ENCODE measurements around the gene KTI12.
"Not testable (repeated sequence)": the region's sequence is repeated elsewhere in the genome, so short reads cannot be mapped to it uniquely, and the experiment has no call there.

KTI12 gene

GRCh38 chr1:52033190-52034049 lies at the start of gene KTI12:
KTI12 (minus strand) TSS chr1:52033810; CDS start chr1:52033761, 49 bp downstream.
- H3K4me3 ChIP-seq (ENCODE audit: low read depth, low read length), result peak within 1 kb of the TSS; percentile 55
- in situ Hi-C loops (cut with HindIII; ENCODE audit: low sequenced_read_pairs), result no loop called here
- TF ChIP-seq CTCF (IDR thresholded peaks at IDR 0.05; ENCODE audit: low read depth, low read length, missing control alignments), result no peak
- DNase-seq (ENCODE audit: low read depth), result peak; percentile 77

- in situ Hi-C loops (cut with HindIII; ENCODE audit: low sequenced_read_pairs), result no loop called here
- DNase-seq (ENCODE audit: low read depth), result no peak
Measured at GRCh38 chr1:52080014-52080415, 46.4 kb upstream of the KTI12 start.

GRCh38 chr1:52077277-52077676 lies 43.7 kb upstream of the KTI12 start:
- in situ Hi-C loops (cut with HindIII; ENCODE audit: low sequenced_read_pairs); DNase-seq (ENCODE audit: low read depth); H3K4me3 ChIP-seq (ENCODE audit: low read depth, low read length): not testable (repeated sequence)

More at GRCh38 chr1:52080014-52080415, 46.4 kb upstream of the KTI12 start:
- no peak overlapping the region for H3K4me3 ChIP-seq (ENCODE audit: low read depth, low read length)
- no peak for TF ChIP-seq CTCF (IDR thresholded peaks at IDR 0.05; ENCODE audit: low read depth, low read length, missing control alignments)

- DNase-seq (ENCODE audit: low read depth), result no peak
- H3K4me3 ChIP-seq (ENCODE audit: low read depth, low read length), result no peak overlapping the region
- in situ Hi-C loops (cut with HindIII; ENCODE audit: low sequenced_read_pairs), result no loop called here
- TF ChIP-seq CTCF (IDR thresholded peaks at IDR 0.05; ENCODE audit: low read depth, low read length, missing control alignments), result no peak
Measured at GRCh38 chr1:52072291-52072690, 38.7 kb upstream of the KTI12 start.

- H3K4me3 ChIP-seq (ENCODE audit: low read depth, low read length), result no peak overlapping the region
- no peak for DNase-seq (ENCODE audit: low read depth)
- in situ Hi-C loops (cut with HindIII; ENCODE audit: low sequenced_read_pairs), result no loop called here
- TF ChIP-seq CTCF (IDR thresholded peaks at IDR 0.05; ENCODE audit: low read depth, low read length, missing control alignments), result no peak
Measured at GRCh38 chr1:52070704-52071103, 37.1 kb upstream of the KTI12 start.

- TF ChIP-seq CTCF (IDR thresholded peaks at IDR 0.05; ENCODE audit: low read depth, low read length, missing control alignments), result no peak
- no peak overlapping the region for H3K4me3 ChIP-seq (ENCODE audit: low read depth, low read length)
- in situ Hi-C loops (cut with HindIII; ENCODE audit: low sequenced_read_pairs), result no loop called here
- no peak for DNase-seq (ENCODE audit: low read depth)
Measured at GRCh38 chr1:52063192-52063591, 29.6 kb upstream of the KTI12 start.

- no peak for TF ChIP-seq CTCF (IDR thresholded peaks at IDR 0.05; ENCODE audit: low read depth, low read length, missing control alignments)
- in situ Hi-C loops (cut with HindIII; ENCODE audit: low sequenced_read_pairs), result no loop called here
- H3K4me3 ChIP-seq (ENCODE audit: low read depth, low read length), result no peak overlapping the region
- DNase-seq (ENCODE audit: low read depth), result no peak
Measured at GRCh38 chr1:52060822-52061221, 27.2 kb upstream of the KTI12 start.
